DOHH2 (cell line): Measurements from ENCODE around the gene RGS9BP.
"Not testable (repeated sequence)": the region's sequence is repeated elsewhere in the genome, so short reads cannot be mapped to it uniquely, and the experiment has no call there.

Experiments used
- H3F3A ChIP-seq: fragments of 200-600 bp; sonication (generic), shearing (Covaris generic); 2 replicates; pipeline ENCODE4 v1.6.0; 2016; ENCODE audit warnings: antibody characterized with exemption, mild to moderate bottlenecking; ENCODE audit not compliant: control insufficient read depth, insufficient read depth
- H3K27ac ChIP-seq: fragments of 200-600 bp; sonication (generic); 2 replicates; pipeline ENCODE4 v1.5.1; 2014; ENCODE audit warnings: low read depth, mild to moderate bottlenecking, low read length, moderate library complexity
- H3K27me3 ChIP-seq: fragments of 200-600 bp; sonication (generic); 2 replicates; pipeline ENCODE4 v1.6.1; 2014; ENCODE audit warnings: mild to moderate bottlenecking, low read length, mixed read lengths; ENCODE audit not compliant: control insufficient read depth
- H3K36me3 ChIP-seq: fragments of 200-600 bp; sonication (generic); 2 replicates; pipeline ENCODE4 v1.6.1; 2014; ENCODE audit warnings: mild to moderate bottlenecking, low read length, moderate library complexity, mixed read lengths; ENCODE audit not compliant: control insufficient read depth
- H3K4me1 ChIP-seq: fragments of 200-600 bp; sonication (generic); 2 replicates; pipeline ENCODE4 v1.6.1; 2014; ENCODE audit warnings: mild to moderate bottlenecking, low read length, mixed read lengths; ENCODE audit not compliant: control insufficient read depth
- H3K4me2 ChIP-seq: fragments of 200-600 bp; sonication (generic); 2 replicates; pipeline ENCODE4 v1.6.0; 2014; ENCODE audit warnings: mild to moderate bottlenecking, low read length, moderate library complexity
- H3K4me3 ChIP-seq: fragments of 200-600 bp; sonication (generic); 2 replicates; pipeline ENCODE4 v1.5.1; 2014; ENCODE audit warnings: mild to moderate bottlenecking, low read length, mixed read lengths
- H3K79me2 ChIP-seq: fragments of 200-600 bp; sonication (generic); 2 replicates; pipeline ENCODE4 v1.6.1; 2014; ENCODE audit warnings: mild to moderate bottlenecking, low read length, mixed read lengths; ENCODE audit not compliant: control insufficient read depth
- H3K9me2 ChIP-seq: fragments of 200-600 bp; sonication (generic); replicated peaks from 2 replicates; pipeline ENCODE4 v1.6.1; 2014; ENCODE audit warnings: mild to moderate bottlenecking, low read length, mixed read lengths; ENCODE audit not compliant: control insufficient read depth
- H3K9me3 ChIP-seq: fragments of 200-600 bp; sonication (generic); 2 replicates; pipeline ENCODE4 v1.6.1; 2014; ENCODE audit warnings: antibody characterized with exemption, low read length, mixed read lengths; ENCODE audit not compliant: control insufficient read depth, insufficient read depth
- H4K20me1 ChIP-seq: fragments of 200-600 bp; sonication (generic); 2 replicates; pipeline ENCODE4 v1.6.0; 2014; ENCODE audit warnings: low read depth, mild to moderate bottlenecking, antibody characterized with exemption, low read length, moderate library complexity; ENCODE audit not compliant: control insufficient read depth, insufficient read depth
- CTCF ChIP-seq: fragments of 200-600 bp; sonication (generic); IDR thresholded peaks from one replicate; pipeline ENCODE4 v1.5.1; 2014; ENCODE audit warnings: antibody characterized with exemption, mild to moderate bottlenecking, low read depth, low read length; ENCODE audit not compliant: poor library complexity, severe bottlenecking
- EZH2phosphoT487 ChIP-seq: fragments of 200-600 bp; sonication (generic); IDR thresholded peaks from 2 replicates; pipeline ENCODE4 v1.6.1; 2017; ENCODE audit warnings: borderline replicate concordance, mild to moderate bottlenecking, antibody characterized with exemption, low read length, moderate library complexity, mixed read lengths

The RGS9BP gene

GRCh38 chr19:32696771-32697170, 21.1 kb downstream of the RGS9BP start:
- H4K20me1 ChIP-seq, H3F3A ChIP-seq, H3K4me3 ChIP-seq, H3K27ac ChIP-seq, H3K27me3 ChIP-seq, H3K4me2 ChIP-seq, H3K9me2 ChIP-seq: not testable (repeated sequence)
- peaks cover 88% of the 10 kb centered on the region for H3K36me3 ChIP-seq
- H3K9me3 ChIP-seq: peaks cover 11% of the 10 kb centered on the region; the same call in 1 of the 2 replicates
- peaks cover 99% of the 10 kb centered on the region for H3K79me2 ChIP-seq
- H3K4me1 ChIP-seq: peaks cover 24% of the 10 kb centered on the region

- not testable (repeated sequence) for H3K4me2 ChIP-seq, H3K9me2 ChIP-seq, H3K4me3 ChIP-seq, H4K20me1 ChIP-seq, H3K4me1 ChIP-seq, H3F3A ChIP-seq, H3K27me3 ChIP-seq, H3K27ac ChIP-seq
- Histone ChIP-seq H3K36me3 (peaks cover 91% of the 10 kb centered on the region), H3K79me2 (peaks cover 97% of the 10 kb centered on the region), H3K9me3 (peaks cover 18% of the 10 kb centered on the region; the same call in 1 of the 2 replicates)
Observed at GRCh38 chr19:32700129-32700528, 24.5 kb downstream of the RGS9BP start.

GRCh38 chr19:32702010-32702409, 26.4 kb downstream of the RGS9BP start:
- Histone ChIP-seq H3K4me1 (no peaks in the 10 kb centered on the region), H3K79me2 (peaks cover 97% of the 10 kb centered on the region), H3K9me3 (peaks cover 18% of the 10 kb centered on the region; the same call in 1 of the 2 replicates), H3K27ac (no peak overlapping the region), H3K9me2 (no peaks in the 10 kb centered on the region), H3K4me2 (no peak overlapping the region), H4K20me1 (no peaks in the 10 kb centered on the region), H3K36me3 (peaks cover 86% of the 10 kb centered on the region), H3K27me3 (no peaks in the 10 kb centered on the region), H3K4me3 (no peak overlapping the region), H3F3A (no peaks in the 10 kb centered on the region)
- TF ChIP-seq EZH2phosphoT487 (no peak), CTCF (no peak)

- not testable (repeated sequence) for H3K27me3 ChIP-seq, H3K4me1 ChIP-seq, H4K20me1 ChIP-seq, H3K9me2 ChIP-seq, H3F3A ChIP-seq, H3K4me3 ChIP-seq, H3K27ac ChIP-seq, H3K4me2 ChIP-seq
- H3K79me2 ChIP-seq: peaks cover 87% of the 10 kb centered on the region
- H3K9me3 ChIP-seq: peaks cover 16% of the 10 kb centered on the region; the same call in 1 of the 2 replicates
- H3K36me3 ChIP-seq: peaks cover 74% of the 10 kb centered on the region
Observed at GRCh38 chr19:32704006-32704405, 28.4 kb downstream of the RGS9BP start.

- no peaks in the 10 kb centered on the region for H3F3A ChIP-seq
- peaks cover 6% of the 10 kb centered on the region; the same call in 1 of the 2 replicates for H3K9me3 ChIP-seq
- H3K4me1 ChIP-seq: no peaks in the 10 kb centered on the region
- no peaks in the 10 kb centered on the region for H4K20me1 ChIP-seq
- TF ChIP-seq CTCF (no peak), EZH2phosphoT487 (no peak)
- no peaks in the 10 kb centered on the region for H3K27me3 ChIP-seq
- H3K4me2 ChIP-seq: no peak overlapping the region
- H3K27ac ChIP-seq: no peak overlapping the region
- peaks cover 45% of the 10 kb centered on the region for H3K36me3 ChIP-seq
- peaks cover 45% of the 10 kb centered on the region for H3K79me2 ChIP-seq
- H3K4me3 ChIP-seq: no peak overlapping the region
- no peaks in the 10 kb centered on the region for H3K9me2 ChIP-seq
Observed at GRCh38 chr19:32708457-32708856, 32.8 kb downstream of the RGS9BP start.
